NCI-H748 (cell line): ENCODE measurements around the gene SPANXA2.
"Not testable (repeated sequence)": the region's sequence is repeated elsewhere in the genome, so short reads cannot be mapped to it uniquely, and the experiment has no call there.

Source experiments
- DNase-seq: peaks from one replicate; lab custom pipeline; 2025; ENCODE audit not compliant: unreplicated experiment; lab: John Stamatoyannopoulos, UW

Gene SPANXA2

DNA sequence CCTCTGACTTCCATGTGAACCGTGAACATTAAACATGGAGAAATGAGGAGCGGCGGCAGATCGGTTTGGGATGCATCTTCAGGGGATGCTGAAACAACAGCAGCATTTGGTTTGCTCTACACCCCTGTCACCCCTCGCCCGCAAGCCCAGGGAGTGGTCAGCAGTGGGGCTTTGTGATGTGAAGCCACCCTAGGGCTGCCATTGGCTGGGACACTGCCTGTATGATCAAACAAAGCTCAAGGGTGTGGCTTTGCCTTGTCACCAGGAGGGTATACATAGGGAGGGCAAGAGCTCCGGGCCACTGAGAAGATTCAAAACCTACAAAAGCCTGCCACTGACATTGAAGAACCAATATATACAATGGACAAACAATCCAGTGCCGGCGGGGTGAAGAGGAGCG, at the start of gene SPANXA2:
SPANXA2 (plus strand) TSS at position 301 of the 400 bp plus-strand sequence; CDS start at position 361, 60 bp downstream.
- DNase-seq, result not testable (repeated sequence)

DNA sequence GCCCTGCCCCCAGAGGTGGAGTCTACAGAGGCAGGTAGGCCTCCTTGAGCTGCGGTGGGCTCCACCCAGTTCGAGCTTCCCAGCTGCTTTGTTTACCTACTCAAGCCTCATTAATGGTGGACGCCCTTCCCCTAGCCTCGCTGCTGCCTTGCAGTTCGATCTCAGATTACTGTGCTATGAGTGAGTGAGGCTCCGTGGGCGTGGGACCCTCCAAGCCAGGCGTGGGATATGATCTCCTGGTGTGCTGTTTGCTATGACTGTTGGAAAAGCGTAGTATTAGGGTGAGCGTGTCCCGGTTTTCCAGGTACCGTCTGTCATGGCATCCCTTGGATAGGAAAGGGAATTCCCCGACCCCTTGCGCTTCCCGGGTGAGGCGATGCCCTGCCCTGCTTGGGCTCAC, 47.0 kb upstream of the SPANXA2 start:
- not testable (repeated sequence) for DNase-seq

DNA sequence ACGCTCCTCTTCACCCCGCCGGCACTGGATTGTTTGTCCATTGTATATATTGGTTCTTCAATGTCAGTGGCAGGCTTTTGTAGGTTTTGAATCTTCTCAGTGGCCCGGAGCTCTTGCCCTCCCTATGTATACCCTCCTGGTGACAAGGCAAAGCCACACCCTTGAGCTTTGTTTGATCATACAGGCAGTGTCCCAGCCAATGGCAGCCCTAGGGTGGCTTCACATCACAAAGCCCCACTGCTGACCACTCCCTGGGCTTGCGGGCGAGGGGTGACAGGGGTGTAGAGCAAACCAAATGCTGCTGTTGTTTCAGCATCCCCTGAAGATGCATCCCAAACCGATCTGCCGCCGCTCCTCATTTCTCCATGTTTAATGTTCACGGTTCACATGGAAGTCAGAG, 4.9 kb upstream of the SPANXA2 start, which contains the start of gene SPANXA1:
SPANXA1 (minus strand) TSS at position 101 of the 400 bp plus-strand sequence; CDS start at position 41, 60 bp downstream.
- not testable (repeated sequence) for DNase-seq

GRCh38 chrX:141609111-141609510, 19.6 kb downstream of the SPANXA2 start:
- no peak for DNase-seq

DNA sequence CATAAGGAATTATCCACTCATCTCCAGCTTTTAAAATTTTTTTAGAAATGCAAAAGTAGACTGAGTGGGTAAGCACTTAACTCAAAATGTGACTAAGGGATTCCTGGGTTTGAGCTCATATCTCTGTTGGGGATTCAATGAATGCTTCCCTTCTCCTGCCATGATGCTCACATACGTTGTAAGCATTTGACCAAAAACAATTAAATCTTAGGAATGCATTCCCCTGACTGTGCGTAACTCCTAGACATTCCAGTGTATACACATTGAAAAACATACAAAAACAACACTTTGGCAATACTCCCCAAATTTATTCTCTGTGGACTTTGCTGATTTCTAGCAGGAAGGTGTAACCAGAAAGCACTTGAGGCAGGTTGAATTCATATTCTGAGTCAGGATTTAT, 29.8 kb downstream of the SPANXA2 start:
- no peak for DNase-seq

- DNase-seq, result no peak
These were observed 42.6 kb downstream of the SPANXA2 start for GRCh38 chrX:141632124-141632523.

- DNase-seq, result no peak
These were observed 49.0 kb downstream of the SPANXA2 start for GRCh38 chrX:141638550-141638949.
